Endometrial microvascular endothelial cells (primary cell): ENCODE data around the gene PRPH. TPM values are rescaled to one million over a fixed set of nuclear protein-coding genes. Genes with fewer than 3 reads are reported as not detected.
"Not testable (repeated sequence)": the region's sequence is repeated elsewhere in the genome, so short reads cannot be mapped to it uniquely, and the experiment has no call there.

Source experiments
- in situ Hi-C: cut with HindIII; loops from 2 replicates; pipeline ENCODE4 v1.10.0; 2017; ENCODE audit warnings: low sequenced_read_pairs, low pct_unique_long_range_greater_than_20kb; ENCODE audit errors: inconsistent ontology term
- total RNA-seq: library from RNA; depleted of rRNA; stranded (reverse); fragments of >200 nt; gene quantifications from one replicate; pipeline ENCODE4 v1.2.3, GENCODE V29; 2015; ENCODE audit errors: inconsistent ontology term

PRPH gene
- total RNA-seq, 1 donor from 2014 or later: not detected

GRCh38 chr12:49296034-49296835, 1.3 kb downstream of the PRPH start:
- in situ Hi-C loops: no loop called here

GRCh38 chr12:49296836-49297694, 2.1 kb downstream of the PRPH start:
- in situ Hi-C loops: no loop called here

GRCh38 chr12:49297695-49298060, 2.7 kb downstream of the PRPH start:
- in situ Hi-C loops: no loop called here

GRCh38 chr12:49298160-49298559, 3.2 kb downstream of the PRPH start:
- in situ Hi-C loops: no loop called here

GRCh38 chr12:49301760-49302159, 6.8 kb downstream of the PRPH start:
- in situ Hi-C loops: no loop called here

GRCh38 chr12:49304161-49304560, 9.2 kb downstream of the PRPH start:
- in situ Hi-C loops: no loop called here

- in situ Hi-C loops: no loop called here
Measured at GRCh38 chr12:49305762-49306510, 11.0 kb downstream of the PRPH start.

GRCh38 chr12:49309386-49309785, 14.4 kb downstream of the PRPH start:
- in situ Hi-C loops: no loop called here

GRCh38 chr12:49310451-49311000, 15.6 kb downstream of the PRPH start:
- in situ Hi-C loops: not testable (repeated sequence)

GRCh38 chr12:49314811-49315210, 19.9 kb downstream of the PRPH start:
- in situ Hi-C loops: no loop called here

- in situ Hi-C loops: not testable (repeated sequence)
Measured at GRCh38 chr12:49317118-49317517, 22.2 kb downstream of the PRPH start.

- in situ Hi-C loops: not testable (repeated sequence)
Measured at GRCh38 chr12:49320411-49321103, 25.6 kb downstream of the PRPH start.

GRCh38 chr12:49322367-49322707, 27.4 kb downstream of the PRPH start:
- in situ Hi-C loops: no loop called here

- in situ Hi-C loops: no loop called here
Measured at GRCh38 chr12:49322708-49323523, 28.0 kb downstream of the PRPH start, which contains the start of gene TROAP. TROAP (plus strand) TSS chr12:49323255; CDS start chr12:49323609, 354 bp downstream.

GRCh38 chr12:49323524-49324097, 28.7 kb downstream of the PRPH start:
- in situ Hi-C loops: no loop called here

- in situ Hi-C loops: no loop called here
Measured at GRCh38 chr12:49325606-49326005, 30.7 kb downstream of the PRPH start.

GRCh38 chr12:49327368-49327767, 32.4 kb downstream of the PRPH start:
- in situ Hi-C loops: no loop called here
